ENCODE results near the gene RPRD2.

GRCh38 chr1:150525348-150525747 lies 161.4 kb downstream of the RPRD2 start:
- TF ChIP-seq CTCF (IDR thresholded peaks at IDR 0.05) (no peak), POLR2A (IDR thresholded peaks at IDR 0.05) (no peak)
